Ishikawa (cell line): Measurements from ENCODE around the gene DPH1.

Source experiments
- CEBPB ChIP-seq: IDR thresholded peaks from 2 replicates; pipeline ENCODE4 v1.6.1; 2012
- EP300 ChIP-seq: IDR thresholded peaks from 2 replicates; pipeline ENCODE4 v1.6.1; 2012; ENCODE audit warnings: borderline replicate concordance
- FOXM1 ChIP-seq: IDR thresholded peaks from 2 replicates; pipeline ENCODE4 v1.6.1; 2012; ENCODE audit warnings: low read depth, borderline replicate concordance
- NFIC ChIP-seq: IDR thresholded peaks from 2 replicates; pipeline ENCODE4 v1.6.1; 2012
- RAD21 ChIP-seq: IDR thresholded peaks from 2 replicates; pipeline ENCODE4 v1.6.1; 2012; ENCODE audit warnings: low read depth
- REST ChIP-seq: IDR thresholded peaks from 2 replicates; pipeline ENCODE4 v1.6.1; 2012; ENCODE audit warnings: low read depth, mild to moderate bottlenecking
- TEAD4 ChIP-seq: IDR thresholded peaks from 2 replicates; pipeline ENCODE4 v1.6.1; 2012
- YY1 ChIP-seq: IDR thresholded peaks from 2 replicates; pipeline ENCODE4 v1.6.1; 2012; ENCODE audit warnings: low read depth

DNA sequence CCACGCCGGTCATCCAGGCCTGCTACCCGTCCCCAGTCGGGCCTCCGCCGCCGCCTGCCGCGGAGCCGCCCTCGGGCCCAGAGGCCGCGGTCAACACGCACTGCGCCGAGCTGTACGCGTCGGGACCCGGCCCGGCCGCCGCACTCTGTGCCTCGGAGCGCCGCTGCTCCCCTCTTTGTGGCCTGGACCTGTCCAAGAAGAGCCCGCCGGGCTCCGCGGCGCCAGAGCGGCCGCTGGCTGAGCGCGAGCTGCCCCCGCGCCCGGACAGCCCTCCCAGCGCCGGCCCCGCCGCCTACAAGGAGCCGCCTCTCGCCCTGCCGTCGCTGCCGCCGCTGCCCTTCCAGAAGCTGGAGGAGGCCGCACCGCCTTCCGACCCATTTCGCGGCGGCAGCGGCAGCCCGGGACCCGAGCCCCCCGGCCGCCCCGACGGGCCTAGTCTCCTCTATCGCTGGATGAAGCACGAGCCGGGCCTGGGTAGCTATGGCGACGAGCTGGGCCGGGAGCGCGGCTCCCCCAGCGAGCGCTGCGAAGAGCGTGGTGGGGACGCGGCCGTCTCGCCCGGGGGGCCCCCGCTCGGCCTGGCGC, 27.3 kb downstream of the DPH1 start:
- no peak for TF ChIP-seq TEAD4
- TF ChIP-seq FOXM1 = no peak
- TF ChIP-seq NFIC = no peak
- TF ChIP-seq RAD21 = no peak
- no peak for TF ChIP-seq CEBPB
- no peak for TF ChIP-seq EP300
- no peak for TF ChIP-seq YY1
- TF ChIP-seq REST = no peak
